ENCODE results near the gene MBP.

MBP gene

DNA sequence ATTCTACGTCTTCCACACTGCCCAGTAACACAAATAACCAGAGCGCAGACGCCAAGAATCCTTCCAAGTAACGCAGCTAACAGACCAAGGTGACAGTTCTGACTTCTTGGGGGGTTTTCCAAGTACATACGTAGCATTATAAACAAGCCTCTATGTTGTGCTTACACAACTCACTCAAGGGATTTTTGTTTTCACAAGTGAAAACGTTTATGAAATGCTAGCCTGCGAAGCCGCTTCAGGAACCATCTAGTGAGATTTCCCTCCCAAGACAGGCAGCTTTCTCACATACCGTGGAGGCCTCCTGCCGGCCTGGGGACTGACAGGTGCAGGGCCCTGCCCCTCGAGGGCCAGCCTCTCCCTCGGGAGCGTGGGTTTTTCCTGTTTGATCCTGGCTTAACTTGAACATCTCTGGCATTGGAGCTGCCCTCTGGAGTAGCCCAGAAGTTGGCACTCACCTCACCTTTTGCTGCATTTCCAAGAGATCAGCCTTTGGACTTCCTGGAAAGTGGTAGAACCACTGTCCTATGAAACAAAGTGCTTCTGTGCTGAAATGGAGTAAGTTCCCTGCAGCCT lies 151.1 kb downstream of the MBP start:
- POLR2A ChIA-PET, result no interaction called here
- CTCF ChIA-PET, result interaction anchor here (3.9 to 7.4 kb wide), 5 partner anchors 14 to 228 kb away, joined by 44 to 189 read pairs (median 79); no protein-coding TSS in a partner anchor
- H3K4me3 ChIP-seq (ENCODE audit: low read depth, low read length), result no peak overlapping the region
- no peak for DNase-seq (ENCODE audit: low read depth, low spot score)
- TF ChIP-seq, protein P1, sequence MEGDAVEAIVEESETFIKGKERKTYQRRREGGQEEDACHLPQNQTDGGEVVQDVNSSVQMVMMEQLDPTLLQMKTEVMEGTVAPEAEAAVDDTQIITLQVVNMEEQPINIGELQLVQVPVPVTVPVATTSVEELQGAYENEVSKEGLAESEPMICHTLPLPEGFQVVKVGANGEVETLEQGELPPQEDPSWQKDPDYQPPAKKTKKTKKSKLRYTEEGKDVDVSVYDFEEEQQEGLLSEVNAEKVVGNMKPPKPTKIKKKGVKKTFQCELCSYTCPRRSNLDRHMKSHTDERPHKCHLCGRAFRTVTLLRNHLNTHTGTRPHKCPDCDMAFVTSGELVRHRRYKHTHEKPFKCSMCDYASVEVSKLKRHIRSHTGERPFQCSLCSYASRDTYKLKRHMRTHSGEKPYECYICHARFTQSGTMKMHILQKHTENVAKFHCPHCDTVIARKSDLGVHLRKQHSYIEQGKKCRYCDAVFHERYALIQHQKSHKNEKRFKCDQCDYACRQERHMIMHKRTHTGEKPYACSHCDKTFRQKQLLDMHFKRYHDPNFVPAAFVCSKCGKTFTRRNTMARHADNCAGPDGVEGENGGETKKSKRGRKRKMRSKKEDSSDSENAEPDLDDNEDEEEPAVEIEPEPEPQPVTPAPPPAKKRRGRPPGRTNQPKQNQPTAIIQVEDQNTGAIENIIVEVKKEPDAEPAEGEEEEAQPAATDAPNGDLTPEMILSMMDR (IDR thresholded peaks at IDR 0.05; ENCODE audit: insufficient read depth, low read length, missing control alignments), result no peak

DNA sequence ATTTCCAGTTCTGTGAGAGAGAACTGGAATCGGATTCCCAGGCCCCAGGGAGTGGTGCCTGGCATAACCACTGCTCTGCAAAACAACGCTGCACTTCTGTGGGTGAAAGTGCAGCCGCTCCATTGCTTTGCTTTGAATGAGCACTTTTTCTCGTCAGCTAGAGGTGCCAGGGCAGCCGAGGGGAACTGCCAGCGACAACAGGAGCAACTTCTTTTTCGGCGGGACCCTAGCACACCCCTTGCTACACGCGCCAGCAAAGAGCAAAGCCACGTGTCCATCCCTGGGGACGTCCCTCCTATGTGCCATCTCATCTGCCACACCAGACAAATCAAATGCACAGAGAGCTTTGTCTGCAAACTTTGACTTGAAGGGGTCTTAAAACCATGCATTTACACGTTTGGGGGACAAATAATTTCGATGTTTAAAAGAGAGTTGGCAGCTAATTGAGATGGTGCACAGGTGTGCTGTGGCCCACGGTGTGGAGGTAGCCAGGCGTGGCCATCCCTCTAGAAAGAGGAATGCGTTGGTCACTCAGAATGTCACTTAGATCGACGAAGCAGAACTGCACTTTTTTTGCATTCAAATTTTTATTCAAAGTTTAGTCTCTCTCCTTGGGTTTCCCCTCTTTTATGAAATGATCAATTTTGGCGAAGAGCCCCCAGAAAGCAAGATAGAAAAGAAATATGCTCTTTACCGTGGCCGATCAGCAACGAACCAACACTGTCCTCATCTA lies 151.8 kb downstream of the MBP start:
- no peak overlapping the region for H3K4me3 ChIP-seq (ENCODE audit: low read depth, low read length)
- CTCF ChIA-PET, result interaction anchor here (1.0 to 7.4 kb wide), 5 partner anchors 17 to 231 kb away, joined by 3 to 189 read pairs (median 44); no protein-coding TSS in a partner anchor
- TF ChIP-seq, protein P1 (IDR thresholded peaks at IDR 0.05; ENCODE audit: insufficient read depth, low read length, missing control alignments), result no peak
- no peak for DNase-seq (ENCODE audit: low read depth, low spot score)
- POLR2A ChIA-PET, result no interaction called here

GRCh38 chr18:76979906-76980305 lies 152.7 kb downstream of the MBP start:
- ChIA-PET CTCF (interaction anchor here (1.0 to 1.2 kb wide), 3 partner anchors 18 to 232 kb away, joined by 3 to 7 read pairs (median 5); no protein-coding TSS in a partner anchor), POLR2A (no interaction called here)
- DNase-seq (ENCODE audit: low read depth, low spot score), result no peak
- no peak overlapping the region for H3K4me3 ChIP-seq (ENCODE audit: low read depth, low read length)
- TF ChIP-seq, protein P1 (IDR thresholded peaks at IDR 0.05; ENCODE audit: insufficient read depth, low read length, missing control alignments), result no peak

- ChIA-PET CTCF (interaction anchor here (1.1 to 1.2 kb wide), 2 partner anchors 18 to 176 kb away, joined by 3 to 7 read pairs; no protein-coding TSS in a partner anchor), POLR2A (no interaction called here)
- TF ChIP-seq, protein P1 (IDR thresholded peaks at IDR 0.05; ENCODE audit: insufficient read depth, low read length, missing control alignments), result no peak
- no peak for DNase-seq (ENCODE audit: low read depth, low spot score)
- H3K4me3 ChIP-seq (ENCODE audit: low read depth, low read length), result no peak overlapping the region
These were observed 153.4 kb downstream of the MBP start for GRCh38 chr18:76979111-76979751.

GRCh38 chr18:76978616-76979015 lies 154.0 kb downstream of the MBP start:
- no peak overlapping the region for H3K4me3 ChIP-seq (ENCODE audit: low read depth, low read length)
- CTCF ChIA-PET, result interaction anchor here (1.3 to 2.2 kb wide), 2 partner anchors 9 to 175 kb away, joined by 4 to 7 read pairs; no protein-coding TSS in a partner anchor
- no peak for DNase-seq (ENCODE audit: low read depth, low spot score)
- POLR2A ChIA-PET, result no interaction called here
- TF ChIP-seq, protein P1 (IDR thresholded peaks at IDR 0.05; ENCODE audit: insufficient read depth, low read length, missing control alignments), result no peak

Measured in AG04449 (cell line).